Mucosa of stomach (tissue), 1 donor: ENCODE measurements around the gene MTCH1.

Experiments used
- H3K27me3 ChIP-seq: one replicate; pipeline ENCODE4 v1.7.0; 2013; ENCODE audit warnings: mild to moderate bottlenecking, low read length; ENCODE audit not compliant: control insufficient read depth, insufficient read depth
- H3K36me3 ChIP-seq: one replicate; pipeline ENCODE4 v1.7.0; 2013; ENCODE audit warnings: low read length; ENCODE audit not compliant: control insufficient read depth, insufficient read depth
- H3K4me1 ChIP-seq: one replicate; pipeline ENCODE4 v1.7.0; 2013; ENCODE audit warnings: mild to moderate bottlenecking, low read length; ENCODE audit not compliant: control insufficient read depth, insufficient read depth
- H3K4me3 ChIP-seq: one replicate; pipeline ENCODE4 v1.7.0; 2013; ENCODE audit warnings: low read length
- H3K9ac ChIP-seq: one replicate; pipeline ENCODE4 v1.7.0; 2013; ENCODE audit warnings: mild to moderate bottlenecking, low read length, moderate library complexity
- H3K9me3 ChIP-seq: one replicate; pipeline ENCODE4 v1.7.0; 2013; ENCODE audit warnings: mild to moderate bottlenecking, low read length, moderate library complexity; ENCODE audit not compliant: control insufficient read depth
- donor health status: Pancreatic carcinoma.

Gene MTCH1

GRCh38 chr6:36985808-36986703, at the start of gene MTCH1:
Gene MTCH1, minus strand, starts transcription at chr6:36986196. Its CDS starts 23 bp downstream, at chr6:36986173.
- Histone ChIP-seq H3K4me1 (peaks cover 21% of the 10 kb centered on the region), H3K4me3 (peak within 1 kb of the TSS; percentile 69), H3K9ac (peak within 1 kb of the TSS; percentile 97), H3K27me3 (no peaks in the 10 kb centered on the region), H3K36me3 (no peaks in the 10 kb centered on the region), H3K9me3 (no peaks in the 10 kb centered on the region)

GRCh38 chr6:37033819-37034795, 48.1 kb upstream of the MTCH1 start:
- H3K27me3 ChIP-seq: no peaks in the 10 kb centered on the region

GRCh38 chr6:37033255-37033654, 47.3 kb upstream of the MTCH1 start:
- Histone ChIP-seq H3K4me1 (no peaks in the 10 kb centered on the region), H3K9me3 (no peaks in the 10 kb centered on the region), H3K9ac (no peak overlapping the region), H3K4me3 (no peak overlapping the region), H3K36me3 (no peaks in the 10 kb centered on the region), H3K27me3 (no peaks in the 10 kb centered on the region)

More at GRCh38 chr6:37033819-37034795, 48.1 kb upstream of the MTCH1 start:
- H3K9ac ChIP-seq: no peak overlapping the region
- H3K4me3 ChIP-seq: no peak overlapping the region
- H3K9me3 ChIP-seq: no peaks in the 10 kb centered on the region
- H3K36me3 ChIP-seq: no peaks in the 10 kb centered on the region
- peaks cover 8% of the 10 kb centered on the region for H3K4me1 ChIP-seq

- H3K27me3 ChIP-seq: no peaks in the 10 kb centered on the region
- no peaks in the 10 kb centered on the region for H3K4me1 ChIP-seq
- H3K4me3 ChIP-seq: no peak overlapping the region
- no peaks in the 10 kb centered on the region for H3K9me3 ChIP-seq
- no peaks in the 10 kb centered on the region for H3K36me3 ChIP-seq
- no peak overlapping the region for H3K9ac ChIP-seq
These were observed 46.2 kb upstream of the MTCH1 start for GRCh38 chr6:37032239-37032638.

- Histone ChIP-seq H3K36me3 (no peaks in the 10 kb centered on the region), H3K9ac (no peak overlapping the region)
These were observed 44.6 kb upstream of the MTCH1 start for GRCh38 chr6:37030599-37030998.

GRCh38 chr6:37029249-37029971, 43.4 kb upstream of the MTCH1 start:
- H3K4me1 ChIP-seq: no peaks in the 10 kb centered on the region
- no peaks in the 10 kb centered on the region for H3K9me3 ChIP-seq
- H3K36me3 ChIP-seq: no peaks in the 10 kb centered on the region
- H3K27me3 ChIP-seq: no peaks in the 10 kb centered on the region
- no peak overlapping the region for H3K9ac ChIP-seq
- H3K4me3 ChIP-seq: no peak overlapping the region

More at GRCh38 chr6:37030599-37030998, 44.6 kb upstream of the MTCH1 start:
- H3K27me3 ChIP-seq: no peaks in the 10 kb centered on the region
- H3K4me1 ChIP-seq: no peaks in the 10 kb centered on the region
- no peaks in the 10 kb centered on the region for H3K9me3 ChIP-seq
- H3K4me3 ChIP-seq: no peak overlapping the region

- no peaks in the 10 kb centered on the region for H3K27me3 ChIP-seq
- no peaks in the 10 kb centered on the region for H3K9me3 ChIP-seq
- H3K4me1 ChIP-seq: no peaks in the 10 kb centered on the region
- H3K36me3 ChIP-seq: no peaks in the 10 kb centered on the region
- H3K4me3 ChIP-seq: no peak overlapping the region
- H3K9ac ChIP-seq: no peak overlapping the region
These were observed 41.9 kb upstream of the MTCH1 start for GRCh38 chr6:37027811-37028469.

GRCh38 chr6:37027036-37027720, 41.2 kb upstream of the MTCH1 start:
- Histone ChIP-seq H3K9ac (no peak overlapping the region), H3K4me1 (no peaks in the 10 kb centered on the region), H3K27me3 (no peaks in the 10 kb centered on the region), H3K36me3 (no peaks in the 10 kb centered on the region), H3K4me3 (no peak overlapping the region), H3K9me3 (no peaks in the 10 kb centered on the region)

- H3K27me3 ChIP-seq: no peaks in the 10 kb centered on the region
- no peaks in the 10 kb centered on the region for H3K9me3 ChIP-seq
- H3K9ac ChIP-seq: no peak overlapping the region
- no peak overlapping the region for H3K4me3 ChIP-seq
- no peaks in the 10 kb centered on the region for H3K4me1 ChIP-seq
- H3K36me3 ChIP-seq: no peaks in the 10 kb centered on the region
These were observed 39.8 kb upstream of the MTCH1 start for GRCh38 chr6:37025621-37026466.

- no peaks in the 10 kb centered on the region for H3K27me3 ChIP-seq
- H3K4me3 ChIP-seq: no peak overlapping the region
- H3K4me1 ChIP-seq: no peaks in the 10 kb centered on the region
- no peak overlapping the region for H3K9ac ChIP-seq
- H3K36me3 ChIP-seq: no peaks in the 10 kb centered on the region
- H3K9me3 ChIP-seq: no peaks in the 10 kb centered on the region
These were observed 38.8 kb upstream of the MTCH1 start for GRCh38 chr6:37024656-37025337.
